Activated T-cell treated with anti-CD3 and anti-CD28 coated beads for 48 hours (primary cell): ENCODE data around the gene RASA3.
"Not testable (repeated sequence)": the region's sequence is repeated elsewhere in the genome, so short reads cannot be mapped to it uniquely, and the experiment has no call there.

Experiments used
- DNase-seq: peaks from one replicate; pipeline ENCODE4 v3.0.0-alpha.2; 2020; ENCODE audit warnings: low read depth

The RASA3 gene

DNA sequence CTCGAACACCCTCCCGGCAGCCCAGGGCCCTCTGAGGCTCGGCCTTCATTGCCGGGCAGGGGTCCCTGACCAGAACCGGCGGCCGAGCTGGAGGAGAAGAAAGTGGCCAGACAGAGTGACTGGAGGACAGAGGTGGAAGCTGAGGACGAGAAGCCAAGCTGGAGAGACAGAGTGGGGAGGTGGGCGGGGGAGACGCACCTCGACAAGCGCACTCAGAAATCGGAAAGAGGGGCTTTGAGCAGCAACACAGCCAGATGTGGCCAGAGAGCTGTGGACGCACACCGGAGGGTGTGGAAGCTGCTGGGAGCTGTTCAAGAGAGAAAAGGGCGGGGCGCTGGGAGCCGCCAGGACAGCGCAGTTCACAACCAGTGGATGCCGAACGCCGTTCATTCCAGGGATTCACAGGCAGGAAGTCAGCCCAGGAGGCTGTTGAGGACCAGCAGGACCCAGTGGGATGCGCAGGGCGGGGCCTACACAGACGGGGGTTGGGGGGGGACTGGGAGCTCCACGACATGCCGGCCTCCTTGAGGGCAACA lies 130.3 kb downstream of the RASA3 start:
- DNase-seq: no peak

DNA sequence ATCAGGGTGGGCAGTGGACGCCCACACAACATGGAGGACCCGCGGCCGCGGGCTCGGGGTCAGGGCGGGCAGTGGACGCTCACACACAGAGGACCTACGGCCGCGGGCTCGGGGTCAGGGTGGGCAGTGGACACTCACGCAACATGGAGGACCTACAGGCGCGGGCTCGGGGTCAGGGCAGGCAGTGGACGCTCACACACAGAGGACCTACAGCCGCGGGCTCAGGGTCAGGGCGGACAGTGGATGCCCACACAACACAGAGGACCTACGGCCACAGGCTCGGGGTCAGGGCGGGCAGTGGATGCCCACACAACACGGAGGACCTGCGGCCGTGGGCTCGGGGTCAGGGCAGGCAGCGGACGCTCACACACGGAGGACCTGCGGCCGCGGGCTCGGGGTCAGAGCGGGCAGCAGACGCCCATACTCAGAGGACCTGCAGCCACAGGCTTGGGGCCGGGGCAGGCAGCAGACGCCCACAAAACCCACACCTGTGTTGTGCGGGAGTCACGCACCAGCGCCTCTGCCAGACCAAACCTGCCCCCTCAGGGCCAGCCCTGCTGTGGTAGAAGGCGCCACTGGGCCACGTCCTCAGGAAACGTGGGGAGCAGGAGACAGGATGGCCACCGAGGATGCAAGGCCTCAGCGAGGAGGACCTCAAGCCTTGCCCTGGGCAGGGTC lies 131.0 kb downstream of the RASA3 start:
- DNase-seq: no peak

DNA sequence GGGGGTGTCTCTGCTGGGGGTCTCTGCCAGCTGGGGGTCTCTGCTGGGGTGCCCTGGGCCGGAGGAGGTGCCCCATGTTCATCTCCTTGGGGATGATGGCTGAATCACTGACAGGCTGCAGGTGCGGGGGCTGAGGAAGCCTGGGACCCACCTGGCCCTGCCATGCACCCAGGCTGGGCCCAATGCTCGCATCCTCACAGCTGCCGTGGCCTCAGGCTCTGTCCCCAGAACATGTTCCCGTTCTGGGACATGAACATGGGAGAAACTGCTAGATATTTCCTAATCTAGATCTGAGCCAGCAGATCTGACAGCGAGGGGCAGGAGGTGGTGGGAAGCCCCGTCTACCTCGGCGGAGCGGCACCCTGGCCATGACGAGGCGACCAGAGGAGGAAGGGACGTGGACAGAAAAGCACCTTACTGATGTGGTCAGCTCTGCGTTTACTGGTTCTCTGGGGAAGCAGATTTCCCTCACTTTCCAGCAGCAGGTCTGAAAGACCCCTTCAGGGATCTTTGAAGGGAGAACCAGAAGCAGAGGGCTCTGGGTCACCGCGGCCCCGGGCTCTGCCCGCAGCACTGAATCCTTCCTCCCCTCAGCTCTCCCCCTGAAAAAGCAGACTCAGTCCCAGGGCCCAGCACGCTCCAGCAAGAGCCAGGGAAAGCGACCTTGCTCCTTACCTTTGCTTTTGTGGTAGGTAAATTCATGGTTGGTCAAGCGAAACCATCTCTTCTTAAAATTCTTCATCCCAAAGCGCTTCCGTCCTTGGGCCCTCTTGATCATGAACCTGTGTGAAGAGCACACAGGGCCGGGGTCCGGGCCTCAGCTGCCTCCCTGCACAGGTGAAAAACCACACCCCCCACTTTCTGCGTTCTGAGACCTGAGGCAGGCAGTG lies 132.0 kb downstream of the RASA3 start:
- no peak for DNase-seq

DNA sequence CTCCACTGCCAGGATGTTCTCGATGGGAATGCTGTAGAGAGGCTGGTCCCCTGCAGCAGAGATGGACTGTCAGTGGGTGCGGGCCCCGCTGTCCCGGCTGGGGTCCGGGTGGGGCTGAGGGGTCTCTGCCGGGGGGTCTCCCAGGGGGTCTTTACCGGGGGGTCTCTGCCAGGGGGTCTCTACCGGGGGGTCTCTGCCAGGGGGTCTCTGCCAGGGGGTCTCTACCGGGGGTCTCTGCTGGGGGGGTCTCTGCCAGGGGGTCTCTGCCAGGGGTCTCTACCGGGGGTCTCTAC lies 132.9 kb downstream of the RASA3 start:
- no peak for DNase-seq

DNA sequence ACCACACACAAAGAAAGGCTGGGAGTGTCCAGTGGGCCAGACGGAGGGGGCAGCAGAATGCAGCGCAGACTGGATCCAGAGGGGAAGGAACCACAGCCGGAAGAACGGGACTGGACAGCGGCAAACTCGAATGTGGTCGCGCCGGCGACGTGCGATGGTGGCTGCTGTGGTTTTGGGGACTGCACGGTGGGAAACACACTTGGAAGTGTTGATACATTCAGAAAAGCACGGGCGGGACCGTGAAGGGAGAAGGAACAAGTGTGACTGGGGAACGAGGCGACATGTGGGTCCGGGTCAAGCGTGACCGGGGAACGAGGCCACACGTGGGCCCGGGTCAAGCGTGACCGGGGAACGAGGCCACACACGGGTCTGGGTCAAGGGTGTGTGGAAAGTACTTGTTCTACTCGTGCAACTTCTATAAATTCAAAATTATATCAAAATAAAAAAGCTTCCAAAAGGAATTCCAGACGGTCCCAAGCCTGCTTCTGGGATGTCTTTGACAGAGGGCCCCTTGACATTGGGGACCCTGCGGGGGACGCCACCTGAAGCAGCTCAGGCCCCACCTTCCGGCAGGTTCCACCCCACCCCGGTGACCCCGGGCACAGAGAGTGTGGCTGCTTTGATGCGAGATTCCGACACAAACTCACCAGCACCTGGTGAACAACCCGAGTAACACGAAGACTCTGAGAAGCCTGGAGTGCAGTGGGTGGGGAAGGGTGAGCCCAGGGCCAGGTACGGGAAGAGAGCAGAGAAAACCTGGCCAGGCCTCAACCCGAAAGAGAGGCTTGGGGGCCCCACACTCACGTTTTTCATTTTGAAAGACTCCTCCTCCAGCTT lies 133.4 kb downstream of the RASA3 start:
- no peak for DNase-seq

DNA sequence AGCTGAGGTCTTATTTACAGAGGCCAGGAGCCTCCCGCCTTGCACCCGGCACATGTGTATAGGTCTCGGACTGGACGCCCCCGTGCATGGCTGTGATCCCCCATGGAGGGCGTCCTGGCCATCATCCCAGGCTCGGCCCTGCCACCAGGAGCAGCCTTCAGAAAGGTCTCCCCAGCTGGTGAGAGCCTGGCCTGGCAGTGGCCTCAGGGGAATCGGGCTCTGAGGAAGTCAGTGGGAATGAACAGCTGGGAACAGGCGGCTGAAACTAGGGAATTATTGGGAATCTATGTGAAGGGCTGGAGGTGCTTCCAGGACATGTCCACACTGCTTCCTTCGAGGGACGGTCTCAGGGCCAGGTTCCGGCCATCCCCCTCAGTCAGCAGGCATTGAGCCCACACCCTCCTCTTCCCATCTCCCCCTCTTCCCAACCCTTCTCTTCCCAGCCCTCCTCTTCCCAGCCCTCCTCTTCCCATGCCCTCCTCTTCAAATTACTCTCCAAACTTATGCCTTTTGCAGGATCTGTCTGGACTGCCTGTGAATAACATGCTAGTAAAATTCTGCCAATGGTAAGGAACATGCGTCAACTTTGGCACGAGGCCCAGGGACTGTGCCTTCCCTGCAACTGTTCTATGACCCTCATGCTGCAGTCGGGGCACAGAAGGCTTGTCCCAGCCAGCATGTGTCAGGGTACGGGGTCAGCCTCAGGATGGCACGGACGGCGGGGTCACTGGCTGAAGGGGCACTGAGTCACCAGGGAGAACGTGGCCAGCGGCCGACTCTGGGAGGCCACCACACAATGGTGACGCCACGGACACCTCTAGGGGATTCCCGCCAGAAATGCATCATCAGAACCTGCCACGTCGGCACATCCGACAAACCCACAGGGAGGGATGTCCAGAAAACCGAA lies 134.3 kb downstream of the RASA3 start:
- DNase-seq: no peak

DNA sequence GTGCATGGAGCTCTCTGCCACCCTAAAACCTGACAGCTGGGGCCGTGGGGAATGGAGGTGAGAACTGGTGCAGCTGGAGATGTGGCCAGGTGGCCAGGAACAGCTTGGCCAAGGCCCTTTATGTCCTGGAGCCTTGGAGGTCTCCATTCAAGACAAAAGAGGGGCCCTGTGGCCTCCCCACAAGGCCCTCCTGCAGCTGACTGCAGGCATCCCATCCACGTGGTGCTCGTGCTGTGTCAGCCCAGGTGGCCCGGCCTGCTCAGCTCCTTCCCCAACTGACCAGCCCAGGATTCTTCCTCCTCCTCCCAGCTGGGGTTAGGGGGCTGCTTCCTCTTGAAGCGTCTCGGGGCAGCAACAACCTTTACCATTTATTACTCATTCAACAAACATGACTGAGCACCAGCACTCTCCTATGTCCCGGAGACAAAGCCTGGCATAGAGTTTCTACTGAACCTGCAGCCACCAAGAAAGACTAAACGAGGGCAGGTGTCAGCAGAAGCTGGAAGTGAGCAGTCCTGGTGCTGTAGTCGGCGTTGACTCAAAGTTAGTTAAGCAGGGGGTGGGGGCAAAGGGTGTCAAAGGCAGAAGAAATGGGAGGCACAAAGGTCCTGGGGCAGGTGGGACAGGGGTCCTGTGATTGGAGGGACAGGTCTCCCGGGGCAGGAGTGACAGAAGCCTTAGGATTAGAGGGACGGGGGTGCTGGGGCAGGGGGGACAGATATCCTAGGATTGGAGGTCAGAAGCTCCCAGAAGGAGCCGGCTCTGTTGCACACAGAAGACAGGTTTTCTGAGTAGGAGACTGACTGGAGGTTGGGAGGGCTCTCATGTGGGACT lies 135.3 kb downstream of the RASA3 start:
- no peak for DNase-seq

DNA sequence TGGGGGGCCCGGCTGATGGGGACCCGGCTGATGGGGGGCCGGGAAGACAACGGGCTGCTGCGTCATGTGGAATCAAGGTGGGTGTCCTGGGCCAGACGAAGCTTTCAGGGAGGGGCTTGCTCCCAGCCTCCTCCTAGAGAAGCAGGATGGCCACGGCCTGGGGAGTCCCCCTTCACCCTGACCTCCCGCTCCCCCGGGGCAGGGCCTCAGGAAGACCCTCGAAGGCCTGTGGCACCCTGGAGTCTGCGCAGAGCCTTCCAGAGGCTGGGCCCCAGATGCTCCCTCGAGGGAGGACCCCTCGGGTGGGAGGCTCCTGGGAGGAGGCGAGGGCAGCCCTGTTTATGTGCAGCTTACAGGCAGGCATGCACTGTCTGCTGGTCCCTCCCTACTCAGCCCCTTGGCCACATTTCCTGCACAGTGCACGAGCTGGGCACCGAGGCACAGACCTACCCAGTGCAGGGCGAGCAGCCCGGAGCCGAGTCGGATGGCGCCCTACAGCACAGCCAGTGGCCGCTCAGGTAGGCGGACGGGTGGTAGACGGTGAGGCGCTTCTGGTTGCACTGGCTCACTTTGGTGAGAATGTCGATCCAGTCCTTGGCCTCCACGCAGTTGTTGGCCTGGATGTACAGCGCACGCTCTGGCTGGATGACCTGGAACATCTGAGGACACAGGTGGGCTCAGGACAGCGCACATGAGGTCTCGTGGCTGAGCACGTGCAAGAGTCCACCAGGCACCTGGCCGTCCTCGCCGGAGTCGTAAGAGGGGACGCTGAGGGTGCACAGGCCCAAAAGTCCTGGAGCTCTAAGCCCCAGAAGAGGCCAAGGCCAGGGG lies 136.1 kb downstream of the RASA3 start:
- DNase-seq: no peak

DNA sequence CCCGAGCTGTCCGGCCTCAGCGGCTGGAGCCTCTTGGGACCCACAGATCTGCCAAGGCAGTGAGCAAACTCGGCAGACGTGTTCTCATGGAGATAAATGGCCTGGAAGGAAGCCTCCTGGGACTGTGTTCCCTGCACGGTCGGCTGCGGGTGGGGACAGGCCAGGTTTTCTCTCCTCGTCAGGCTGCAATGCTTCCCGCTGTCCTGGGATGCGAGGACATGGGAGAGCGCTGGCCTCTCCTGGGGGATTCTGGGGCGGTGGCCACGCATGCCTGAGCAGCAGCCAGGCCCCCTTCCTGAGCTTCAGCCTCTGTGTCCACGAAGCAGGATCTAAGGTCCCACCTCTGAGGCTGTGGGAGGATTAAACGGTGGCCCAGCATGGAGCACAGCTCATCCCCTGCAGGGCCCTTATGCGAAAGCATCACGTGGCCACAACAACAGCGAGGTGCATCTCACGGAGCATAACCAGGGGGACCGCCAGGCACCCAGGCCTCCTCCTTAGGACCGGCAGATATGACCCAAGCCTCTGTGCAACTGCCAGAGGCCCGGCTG lies 137.3 kb downstream of the RASA3 start:
- no peak for DNase-seq

DNA sequence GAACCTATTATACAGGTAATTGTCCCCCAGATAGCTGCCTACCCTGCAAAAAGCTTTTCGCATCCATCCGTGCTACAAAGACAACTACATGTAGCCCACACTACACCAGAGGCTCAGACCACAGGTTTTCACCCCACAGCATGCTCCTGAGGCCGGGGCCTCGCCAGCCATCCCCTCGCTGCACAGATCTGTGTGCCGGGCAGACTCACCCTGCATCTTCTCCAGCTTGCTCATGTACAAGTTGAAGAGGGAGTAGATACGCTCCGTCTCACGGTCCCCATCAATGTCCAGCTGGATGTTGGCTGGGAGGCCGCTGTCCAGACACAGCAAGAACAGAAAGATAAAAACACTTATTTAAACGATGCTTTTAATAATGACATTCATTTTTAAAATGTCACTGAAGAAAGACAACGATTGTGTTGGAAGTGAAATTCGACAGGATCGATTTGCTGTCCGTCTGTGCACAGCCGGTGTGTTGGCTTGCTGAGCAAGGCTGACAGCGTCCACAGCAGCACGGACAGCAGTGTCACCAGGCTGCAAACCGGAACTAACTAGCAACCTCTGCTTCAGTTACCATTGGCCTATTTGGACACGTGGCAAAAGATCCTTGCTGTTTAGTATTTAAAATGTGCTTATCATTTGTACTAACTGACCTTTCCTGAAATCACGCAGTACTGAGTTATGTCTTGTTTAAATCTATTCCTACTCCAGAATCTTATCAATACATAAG lies 140.0 kb downstream of the RASA3 start:
- no peak for DNase-seq

DNA sequence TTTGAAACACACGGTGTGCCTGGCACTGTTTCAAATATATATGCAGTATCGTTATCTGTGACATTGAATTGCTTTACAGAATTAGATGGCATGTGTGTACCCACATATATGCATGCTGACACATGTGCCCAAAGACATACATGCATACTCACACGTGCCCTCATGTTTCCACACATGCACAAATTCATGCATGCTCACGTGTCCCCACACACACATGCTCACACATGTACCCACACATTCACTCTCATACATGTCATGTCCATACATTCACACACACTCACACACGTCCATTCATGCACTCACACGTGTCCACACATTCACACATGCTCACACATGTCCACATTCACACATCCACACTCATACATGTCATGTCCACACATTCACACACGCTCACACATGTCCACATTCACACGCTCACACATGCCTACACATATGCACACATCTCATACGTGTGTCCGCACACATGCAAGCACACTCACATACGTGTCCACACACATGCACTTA lies 140.7 kb downstream of the RASA3 start:
- no peak for DNase-seq

DNA sequence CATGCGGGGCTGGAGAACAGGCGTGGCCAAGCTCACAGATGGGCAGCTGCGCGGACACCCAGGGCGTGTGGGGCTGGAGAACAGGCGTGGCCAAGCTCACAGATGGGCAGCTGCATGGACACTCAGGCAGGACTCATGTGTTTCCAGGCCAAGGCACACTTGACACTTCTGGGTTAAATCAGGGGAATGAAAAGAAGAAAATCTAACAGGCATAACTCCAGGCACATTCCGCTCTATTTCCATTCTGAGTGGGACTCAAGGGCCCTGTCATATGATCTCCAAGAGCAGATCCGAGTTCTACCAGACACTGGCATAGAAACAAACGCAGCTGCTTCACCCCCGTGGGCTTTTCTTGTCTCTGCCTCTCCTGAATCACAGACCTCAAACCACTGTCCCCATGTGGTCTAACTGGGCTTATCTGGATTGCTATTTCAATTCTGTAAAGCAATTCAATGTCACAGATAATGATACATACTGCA lies 141.2 kb downstream of the RASA3 start:
- DNase-seq: no peak

DNA sequence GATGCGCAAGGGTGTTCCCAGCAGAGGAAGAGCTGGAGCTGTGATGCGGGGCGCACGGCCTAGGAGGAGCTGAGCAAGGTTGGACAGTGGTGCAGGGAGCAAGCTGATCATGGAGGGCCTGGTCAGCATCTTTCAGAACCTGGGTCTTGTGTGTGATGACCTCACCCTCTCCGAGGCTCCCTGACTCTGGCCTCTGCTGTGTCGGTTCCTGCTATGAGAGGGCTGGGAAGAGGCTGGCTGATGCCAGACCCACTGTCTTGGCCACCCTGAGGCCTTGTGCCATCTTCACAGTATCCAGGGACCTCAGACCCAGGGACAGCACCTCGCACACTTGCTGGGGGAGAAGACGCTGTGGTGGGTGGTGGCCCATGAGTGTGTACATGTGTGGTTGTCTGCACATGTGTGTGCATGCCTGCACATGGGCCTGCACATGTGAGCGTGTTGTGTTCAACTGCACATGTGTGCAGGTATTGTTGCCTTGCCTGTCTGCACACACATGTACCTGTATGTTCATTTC lies 142.0 kb downstream of the RASA3 start:
- DNase-seq: no peak

DNA sequence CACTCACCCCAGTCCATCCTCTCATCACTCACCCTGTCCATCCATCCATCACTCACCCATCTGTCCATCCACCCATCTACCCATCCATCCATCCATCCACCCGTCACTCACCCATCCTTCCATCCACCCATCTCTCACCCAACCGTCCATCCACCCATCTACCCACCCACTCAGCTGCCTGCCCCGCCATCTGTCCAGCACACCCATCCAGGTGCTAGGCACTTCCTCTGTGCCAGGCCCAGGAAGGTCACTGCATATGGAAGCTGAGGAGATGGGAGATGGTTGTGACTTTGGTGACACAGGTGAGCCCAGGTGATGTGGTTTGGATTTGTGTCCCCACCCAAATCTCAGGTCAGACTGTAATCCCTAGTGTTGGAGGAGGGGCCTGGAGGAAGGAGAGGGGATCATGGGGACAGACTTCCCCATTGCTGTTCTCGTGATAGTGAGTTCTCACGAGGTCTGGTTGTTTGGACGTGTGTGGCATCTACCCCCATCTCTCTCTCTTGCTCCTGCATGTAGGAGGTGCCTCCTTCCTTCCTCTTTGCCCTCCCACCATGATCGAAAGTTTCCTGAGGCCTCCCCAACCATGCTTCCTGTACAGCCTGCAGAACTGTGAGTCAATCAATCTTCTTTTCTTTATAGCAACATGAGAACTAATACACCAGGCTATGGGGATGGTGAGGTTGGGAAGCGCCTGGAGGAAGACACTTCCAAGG lies 142.7 kb downstream of the RASA3 start:
- DNase-seq: no peak

DNA sequence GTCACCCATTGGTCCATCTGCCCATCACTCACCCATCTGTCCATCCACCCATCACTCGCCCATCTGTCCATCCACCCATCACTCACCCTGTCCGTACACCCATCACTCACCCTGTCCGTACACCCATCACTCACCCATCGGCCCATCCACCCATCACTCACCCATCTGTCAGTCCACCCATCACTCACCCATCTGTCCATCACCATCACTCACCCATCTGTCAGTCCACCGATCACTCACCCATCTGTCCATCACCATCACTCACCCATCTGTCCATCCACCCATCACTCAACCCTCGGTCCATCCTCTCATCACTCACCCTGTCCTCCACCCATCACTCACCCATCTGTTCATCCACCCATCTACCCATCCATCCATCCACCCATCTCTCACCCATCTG lies 143.6 kb downstream of the RASA3 start:
- not testable (repeated sequence) for DNase-seq

DNA sequence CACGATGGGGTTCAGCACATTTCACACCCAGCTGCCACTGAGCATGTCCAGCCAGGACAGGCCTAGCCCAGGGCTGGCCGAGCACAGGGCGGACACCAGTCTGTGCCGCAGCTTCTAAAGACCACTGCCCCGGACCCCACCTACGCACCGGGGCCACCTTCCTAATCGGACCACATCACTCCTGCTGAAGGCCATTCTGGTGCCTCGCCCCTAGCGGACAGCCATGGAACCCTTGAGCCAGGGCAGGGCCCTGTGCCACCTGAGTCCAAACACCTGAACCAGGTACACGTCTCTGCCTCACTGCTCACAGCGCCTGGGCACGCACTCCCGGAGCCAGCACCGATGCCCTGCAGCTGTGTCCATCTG lies 150.1 kb downstream of the RASA3 start:
- DNase-seq: no peak

DNA sequence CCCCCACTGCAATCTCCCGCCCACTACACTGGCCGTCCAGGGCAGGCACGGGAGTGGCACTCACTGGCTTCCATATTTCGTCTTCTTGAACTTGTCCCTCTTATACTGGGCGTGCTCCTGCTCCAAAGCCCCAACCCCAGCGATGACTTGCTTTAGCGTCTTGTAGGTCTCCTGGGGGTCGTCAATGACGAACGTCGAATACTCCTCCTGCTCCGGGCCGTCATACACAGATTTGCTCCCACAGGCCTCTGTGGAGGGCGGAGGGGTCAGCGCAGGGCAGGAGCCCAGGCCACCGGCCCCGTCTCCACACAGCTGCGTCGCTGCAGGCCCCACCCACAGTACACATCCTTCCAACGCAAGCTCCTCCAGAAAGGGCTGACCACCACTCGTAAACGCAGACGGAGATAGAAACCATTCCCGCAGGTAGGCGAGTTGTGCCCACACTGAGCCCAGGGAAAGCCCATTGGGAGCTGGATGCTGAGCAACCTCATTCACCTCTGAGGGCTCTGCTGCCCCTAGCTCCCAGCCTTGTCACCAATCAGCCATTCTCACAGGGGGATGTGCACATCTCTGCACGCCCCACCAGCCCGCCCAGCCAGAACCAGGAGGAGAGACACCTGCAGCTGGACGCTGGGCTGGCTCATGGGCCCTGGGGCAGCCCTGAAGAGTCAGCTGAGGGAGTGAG lies 150.7 kb downstream of the RASA3 start:
- no peak for DNase-seq
